Thyroid gland (tissue), 4 donors: ENCODE data around the gene PRELID1. TPM values are rescaled to one million over a fixed set of nuclear protein-coding genes. Genes with fewer than 3 reads are reported as not detected.

Source experiments
- DNase-seq, 2 donors: peaks; one replicate each; pipeline ENCODE4 v3.0.0-alpha.2; 2019
- H3K27ac ChIP-seq, 3 donors: fragments of 200-600 bp; sonication (generic); 1 replicate in 2 of 3; 2 replicates in 1 of 3; pipeline ENCODE4 v1.5.1; 2016 to 2019; ENCODE audit warnings: mild to moderate bottlenecking in 1 of 3, moderate library complexity in 1 of 3
- H3K27me3 ChIP-seq: fragments of 200-600 bp; sonication (generic); one replicate; pipeline ENCODE4 v1.5.1; 2019
- H3K36me3 ChIP-seq, 2 donors: fragments of 200-600 bp; sonication (generic); one replicate each; pipeline ENCODE4 v1.5.1; 2016 to 2019
- H3K4me1 ChIP-seq, 2 donors: fragments of 200-600 bp; sonication (generic); one replicate each; pipeline ENCODE4 v1.5.1; 2017 to 2019
- H3K4me3 ChIP-seq, 3 donors: fragments of 200-600 bp; sonication (generic); replicated peaks in 1 of 3; 1 replicate in 2 of 3; 2 replicates in 1 of 3; pipeline ENCODE4 v1.5.1; 2016; ENCODE audit warnings: mild to moderate bottlenecking in 1 of 3
- H3K9me3 ChIP-seq: fragments of 200-600 bp; sonication (generic); one replicate; pipeline ENCODE4 v1.5.1; 2017
- POLR2A ChIP-seq, 2 donors: fragments of 450-650 bp; IDR thresholded peaks; one replicate each; pipeline ENCODE4 v1.6.1; 2017; ENCODE audit warnings: antibody characterized with exemption in 2 of 2, mild to moderate bottlenecking in 2 of 2, moderate library complexity in 1 of 2
- WGBS, 2 donors: methylation state at CpG; one replicate each; pipeline ENCODE4 v1.1.5; 2017; 5-methylcytosine and 5-hydroxymethylcytosine counted together
- intact Hi-C: fragments of 100-400 bp; cut with DNase I; formaldehyde crosslinking; loops from one replicate; pipeline ENCODE4 v1.15.1; 2023
- total RNA-seq, 4 donors: library from RNA; depleted of rRNA; stranded (reverse); fragments of >200 nt; gene quantifications; one replicate each; pipeline ENCODE4 v1.2.3, GENCODE V29; 2016
- TF ChIP-seq, protein P1 (sequence below), 6 experiments: fragments of 200-600 bp in 3 of 6; fragments of 450-650 bp in 3 of 6; sonication (generic) in 3 of 6; IDR thresholded peaks; one replicate each; pipeline ENCODE4 v1.5.1; 2016 to 2019; ENCODE audit warnings: antibody characterized with exemption in 6 of 6, mild to moderate bottlenecking in 2 of 6, inconsistent platforms in 1 of 6, moderate library complexity in 1 of 6

PRELID1 gene
- total RNA-seq, 4 donors from 2014 or later, result 52.8 to 83.2 (median 57.9) TPM

DNA sequence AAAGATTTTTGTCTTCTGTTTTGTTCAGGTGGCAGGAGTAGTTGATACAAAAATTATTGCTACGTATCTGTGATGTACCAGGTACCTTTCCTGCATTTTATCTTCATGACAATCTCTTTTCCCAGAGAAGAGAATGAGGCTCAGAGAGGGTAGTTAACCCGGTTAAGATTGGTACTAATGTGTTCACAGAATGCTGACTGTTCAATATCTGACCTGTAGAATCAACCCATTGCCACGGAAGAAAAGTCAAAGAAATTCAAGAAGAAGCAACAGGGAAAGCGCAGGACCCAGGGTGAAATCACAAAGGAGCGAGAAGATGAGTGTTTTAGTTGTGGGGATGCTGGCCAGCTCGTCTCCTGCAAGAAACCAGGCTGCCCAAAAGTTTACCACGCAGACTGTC is 11.9 kb upstream of the PRELID1 start:
- Histone ChIP-seq H3K4me1 (no peaks in the 10 kb centered on the region), H3K4me3 (no peak overlapping the region), H3K36me3 (peaks cover 55 to 61% of the 10 kb centered on the region in 2 donors), H3K27me3 (no peaks in the 10 kb centered on the region), H3K27ac (no peak overlapping the region), H3K9me3 (no peaks in the 10 kb centered on the region)
- intact Hi-C loops, result no loop called here
- TF ChIP-seq, protein P1, sequence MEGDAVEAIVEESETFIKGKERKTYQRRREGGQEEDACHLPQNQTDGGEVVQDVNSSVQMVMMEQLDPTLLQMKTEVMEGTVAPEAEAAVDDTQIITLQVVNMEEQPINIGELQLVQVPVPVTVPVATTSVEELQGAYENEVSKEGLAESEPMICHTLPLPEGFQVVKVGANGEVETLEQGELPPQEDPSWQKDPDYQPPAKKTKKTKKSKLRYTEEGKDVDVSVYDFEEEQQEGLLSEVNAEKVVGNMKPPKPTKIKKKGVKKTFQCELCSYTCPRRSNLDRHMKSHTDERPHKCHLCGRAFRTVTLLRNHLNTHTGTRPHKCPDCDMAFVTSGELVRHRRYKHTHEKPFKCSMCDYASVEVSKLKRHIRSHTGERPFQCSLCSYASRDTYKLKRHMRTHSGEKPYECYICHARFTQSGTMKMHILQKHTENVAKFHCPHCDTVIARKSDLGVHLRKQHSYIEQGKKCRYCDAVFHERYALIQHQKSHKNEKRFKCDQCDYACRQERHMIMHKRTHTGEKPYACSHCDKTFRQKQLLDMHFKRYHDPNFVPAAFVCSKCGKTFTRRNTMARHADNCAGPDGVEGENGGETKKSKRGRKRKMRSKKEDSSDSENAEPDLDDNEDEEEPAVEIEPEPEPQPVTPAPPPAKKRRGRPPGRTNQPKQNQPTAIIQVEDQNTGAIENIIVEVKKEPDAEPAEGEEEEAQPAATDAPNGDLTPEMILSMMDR (IDR thresholded peaks at IDR 0.05), result no peak
- TF ChIP-seq POLR2A (IDR thresholded peaks at IDR 0.05), result no peak
- no peak for DNase-seq
- WGBS, 2 donors, result 96 to 97% methylated on average over 7 of the region's 7 CpGs

DNA sequence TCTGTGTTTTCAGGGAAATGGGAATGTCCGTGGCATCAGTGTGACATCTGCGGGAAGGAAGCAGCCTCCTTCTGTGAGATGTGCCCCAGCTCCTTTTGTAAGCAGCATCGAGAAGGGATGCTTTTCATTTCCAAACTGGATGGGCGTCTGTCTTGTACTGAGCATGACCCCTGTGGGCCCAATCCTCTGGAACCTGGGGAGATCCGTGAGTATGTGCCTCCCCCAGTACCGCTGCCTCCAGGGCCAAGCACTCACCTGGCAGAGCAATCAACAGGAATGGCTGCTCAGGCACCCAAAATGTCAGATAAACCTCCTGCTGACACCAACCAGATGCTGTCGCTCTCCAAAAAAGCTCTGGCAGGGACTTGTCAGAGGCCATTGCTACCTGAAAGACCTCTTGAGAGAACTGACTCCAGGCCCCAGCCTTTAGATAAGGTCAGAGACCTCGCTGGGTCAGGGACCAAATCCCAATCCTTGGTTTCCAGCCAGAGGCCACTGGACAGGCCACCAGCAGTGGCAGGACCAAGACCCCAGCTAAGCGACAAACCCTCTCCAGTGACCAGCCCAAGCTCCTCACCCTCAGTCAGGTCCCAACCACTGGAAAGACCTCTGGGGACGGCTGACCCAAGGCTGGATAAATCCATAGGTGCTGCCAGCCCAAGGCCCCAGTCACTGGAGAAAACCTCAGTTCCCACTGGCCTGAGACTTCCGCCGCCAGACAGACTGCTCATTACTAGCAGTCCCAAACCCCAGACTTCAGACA is 9.6 kb upstream of the PRELID1 start:
- 94 to 97% methylated on average over 10 to 12 of the region's 12 CpGs for WGBS, 2 donors
- Histone ChIP-seq H3K36me3 (peaks cover 47 to 51% of the 10 kb centered on the region in 2 donors), H3K9me3 (no peaks in the 10 kb centered on the region), H3K4me3 (no peak overlapping the region), H3K4me1 (no peaks in the 10 kb centered on the region), H3K27me3 (no peaks in the 10 kb centered on the region), H3K27ac (no peak overlapping the region)
- DNase-seq, result no peak
- TF ChIP-seq, protein P1 (IDR thresholded peaks at IDR 0.05), result no peak
- TF ChIP-seq POLR2A (IDR thresholded peaks at IDR 0.05), result no peak
- intact Hi-C loops, result no loop called here

DNA sequence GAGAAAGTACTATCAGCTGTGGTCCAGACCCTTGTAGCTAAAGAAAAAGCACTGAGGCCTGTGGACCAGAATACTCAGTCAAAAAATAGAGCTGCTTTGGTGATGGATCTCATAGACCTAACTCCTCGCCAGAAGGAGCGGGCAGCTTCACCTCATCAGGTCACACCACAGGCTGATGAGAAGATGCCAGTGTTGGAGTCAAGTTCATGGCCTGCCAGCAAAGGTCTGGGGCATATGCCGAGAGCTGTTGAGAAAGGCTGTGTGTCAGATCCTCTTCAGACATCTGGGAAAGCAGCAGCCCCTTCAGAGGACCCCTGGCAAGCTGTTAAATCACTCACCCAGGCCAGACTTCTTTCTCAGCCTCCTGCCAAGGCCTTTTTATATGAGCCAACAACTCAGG is 9.0 kb upstream of the PRELID1 start:
- Histone ChIP-seq H3K9me3 (no peaks in the 10 kb centered on the region), H3K27me3 (no peaks in the 10 kb centered on the region), H3K4me3 (no peak overlapping the region), H3K27ac (no peak overlapping the region), H3K4me1 (peaks cover 0 to under 1% of the 10 kb centered on the region in 2 donors), H3K36me3 (peaks cover 44 to 47% of the 10 kb centered on the region in 2 donors)
- DNase-seq, result no peak
- intact Hi-C loops, result no loop called here
- 87 to 93% methylated on average over 2 to 3 of the region's 3 CpGs for WGBS, 2 donors
- TF ChIP-seq POLR2A (IDR thresholded peaks at IDR 0.05), result no peak
- TF ChIP-seq, protein P1 (IDR thresholded peaks at IDR 0.05), result no peak

DNA sequence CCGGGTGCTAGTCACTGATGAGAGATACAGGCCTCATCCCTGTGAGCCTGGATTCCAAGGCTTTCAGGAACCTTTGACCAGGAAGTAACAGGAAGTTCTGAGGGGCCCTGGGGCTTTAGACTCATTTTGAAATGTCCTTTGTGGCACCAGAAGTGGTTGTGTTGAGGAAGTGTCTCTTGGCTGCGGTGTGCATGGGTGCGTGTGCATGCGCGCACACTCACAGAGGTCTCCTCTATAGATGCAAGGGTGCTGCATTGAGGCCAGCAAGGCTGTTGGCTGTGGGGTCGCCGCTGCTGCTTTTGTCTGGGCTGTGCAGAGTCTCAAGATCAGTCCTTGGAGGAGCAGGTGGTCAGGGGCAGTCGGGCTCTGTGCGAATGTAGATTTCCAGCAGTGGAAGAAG is 7.7 kb upstream of the PRELID1 start:
- Histone ChIP-seq H3K4me3 (no peak overlapping the region), H3K4me1 (peaks cover 5 to 13% of the 10 kb centered on the region in 2 donors), H3K9me3 (no peaks in the 10 kb centered on the region), H3K36me3 (peaks cover 42 to 44% of the 10 kb centered on the region in 2 donors), H3K27ac (no peak overlapping the region), H3K27me3 (no peaks in the 10 kb centered on the region)
- TF ChIP-seq, protein P1 (IDR thresholded peaks at IDR 0.05), result no peak
- no peak for TF ChIP-seq POLR2A (IDR thresholded peaks at IDR 0.05)
- DNase-seq, result no peak
- 85 to 86% methylated on average over 9 of the region's 9 CpGs for WGBS, 2 donors
- intact Hi-C loops, result no loop called here

DNA sequence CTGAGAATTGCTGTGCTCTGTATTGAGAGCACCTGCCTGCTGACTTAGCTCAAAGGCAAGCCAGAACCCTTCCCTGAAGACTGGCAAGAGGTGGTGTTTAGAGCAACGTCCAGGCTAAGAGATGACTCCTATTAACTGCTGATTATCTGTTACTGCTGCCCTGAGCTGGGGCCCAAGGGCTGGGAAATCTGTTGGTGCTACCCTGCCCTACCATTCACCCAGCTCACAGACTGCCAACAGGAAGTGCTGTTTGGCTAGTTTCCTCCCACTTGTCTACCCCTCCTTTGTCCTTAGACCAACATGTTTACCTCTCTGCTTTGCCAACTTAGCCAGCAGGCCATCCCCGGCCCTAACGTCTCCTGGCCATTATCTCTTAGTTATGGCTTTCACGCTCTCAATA is 7.0 kb upstream of the PRELID1 start:
- WGBS, 2 donors, result 75% methylated on average over 4 of the region's 4 CpGs
- H3K4me3 ChIP-seq, result no peak overlapping the region
- peaks cover 11 to 20% of the 10 kb centered on the region in 2 donors for H3K4me1 ChIP-seq
- peaks cover 38 to 44% of the 10 kb centered on the region in 2 donors for H3K36me3 ChIP-seq
- intact Hi-C loops, result no loop called here
- H3K9me3 ChIP-seq, result no peaks in the 10 kb centered on the region
- TF ChIP-seq, protein P1 (IDR thresholded peaks at IDR 0.05), result no peak
- TF ChIP-seq POLR2A (IDR thresholded peaks at IDR 0.05), result no peak
- no peaks in the 10 kb centered on the region for H3K27me3 ChIP-seq
- no peak for DNase-seq
- no peak overlapping the region for H3K27ac ChIP-seq
